Neural progenitor cell (in vitro differentiated cells): ENCODE measurements around the gene ATXN10.

Experiments
- EZH2 ChIP-seq: fragments of 200-600 bp; sonication (generic); IDR thresholded peaks from 2 replicates; pipeline ENCODE4 v1.6.1; 2017; ENCODE audit warnings: antibody characterized with exemption, mild to moderate bottlenecking, moderate library complexity
- EZH2phosphoT487 ChIP-seq: fragments of 200-600 bp; sonication (generic); IDR thresholded peaks from 2 replicates; pipeline ENCODE4 v1.6.1; 2017; ENCODE audit warnings: antibody characterized with exemption
- TF ChIP-seq, protein P1 (sequence below): fragments of 200-600 bp; sonication (generic); IDR thresholded peaks from 2 replicates; pipeline ENCODE4 v1.5.1; 2017; ENCODE audit warnings: antibody characterized with exemption, mild to moderate bottlenecking

DNA sequence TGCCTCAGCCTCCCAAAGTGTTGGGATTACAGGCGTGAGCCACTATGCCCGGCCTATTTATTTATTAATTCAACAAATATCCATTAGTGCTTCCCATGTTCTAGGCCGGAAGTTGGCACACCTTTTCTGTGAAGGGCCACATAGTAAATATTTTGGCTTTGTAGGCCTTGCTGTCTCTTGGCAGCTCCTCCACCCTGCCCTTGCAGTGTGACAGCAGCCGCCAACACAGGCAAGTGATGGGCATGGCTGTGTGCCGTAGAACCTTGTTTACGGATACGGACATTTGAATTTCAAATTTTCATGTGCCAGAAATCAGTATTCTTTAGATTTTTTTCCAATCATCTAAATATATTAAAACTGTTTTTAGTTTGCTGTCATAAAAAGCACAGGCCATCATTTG is 165.9 kb downstream of the ATXN10 start:
- TF ChIP-seq, protein P1, sequence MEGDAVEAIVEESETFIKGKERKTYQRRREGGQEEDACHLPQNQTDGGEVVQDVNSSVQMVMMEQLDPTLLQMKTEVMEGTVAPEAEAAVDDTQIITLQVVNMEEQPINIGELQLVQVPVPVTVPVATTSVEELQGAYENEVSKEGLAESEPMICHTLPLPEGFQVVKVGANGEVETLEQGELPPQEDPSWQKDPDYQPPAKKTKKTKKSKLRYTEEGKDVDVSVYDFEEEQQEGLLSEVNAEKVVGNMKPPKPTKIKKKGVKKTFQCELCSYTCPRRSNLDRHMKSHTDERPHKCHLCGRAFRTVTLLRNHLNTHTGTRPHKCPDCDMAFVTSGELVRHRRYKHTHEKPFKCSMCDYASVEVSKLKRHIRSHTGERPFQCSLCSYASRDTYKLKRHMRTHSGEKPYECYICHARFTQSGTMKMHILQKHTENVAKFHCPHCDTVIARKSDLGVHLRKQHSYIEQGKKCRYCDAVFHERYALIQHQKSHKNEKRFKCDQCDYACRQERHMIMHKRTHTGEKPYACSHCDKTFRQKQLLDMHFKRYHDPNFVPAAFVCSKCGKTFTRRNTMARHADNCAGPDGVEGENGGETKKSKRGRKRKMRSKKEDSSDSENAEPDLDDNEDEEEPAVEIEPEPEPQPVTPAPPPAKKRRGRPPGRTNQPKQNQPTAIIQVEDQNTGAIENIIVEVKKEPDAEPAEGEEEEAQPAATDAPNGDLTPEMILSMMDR = no peak
- TF ChIP-seq EZH2 = no peak
- TF ChIP-seq EZH2phosphoT487 = no peak
